ENCODE data around the gene CBLB.

DNA sequence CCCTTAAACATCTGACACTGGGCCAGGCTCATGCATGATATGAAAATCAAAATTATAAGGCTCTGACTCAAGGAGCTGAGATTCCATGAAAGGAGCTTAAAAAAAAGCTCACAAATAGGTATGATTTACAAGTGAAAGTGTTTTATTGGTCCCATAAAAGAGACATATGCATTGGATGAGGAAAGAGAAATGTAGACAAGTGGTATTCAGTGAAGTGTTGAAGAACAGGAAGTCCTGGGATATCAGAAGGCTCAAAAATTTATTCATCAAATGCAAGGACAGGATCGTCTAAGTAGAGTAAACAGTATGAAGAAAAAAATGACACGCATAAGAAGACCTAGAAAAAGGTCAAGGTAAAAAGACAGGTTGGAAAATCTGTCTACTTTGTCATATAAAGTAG lies 188.9 kb downstream of the CBLB start:
- TF ChIP-seq POLR2A (IDR thresholded peaks at IDR 0.05): no peak
- TF ChIP-seq, protein P1, sequence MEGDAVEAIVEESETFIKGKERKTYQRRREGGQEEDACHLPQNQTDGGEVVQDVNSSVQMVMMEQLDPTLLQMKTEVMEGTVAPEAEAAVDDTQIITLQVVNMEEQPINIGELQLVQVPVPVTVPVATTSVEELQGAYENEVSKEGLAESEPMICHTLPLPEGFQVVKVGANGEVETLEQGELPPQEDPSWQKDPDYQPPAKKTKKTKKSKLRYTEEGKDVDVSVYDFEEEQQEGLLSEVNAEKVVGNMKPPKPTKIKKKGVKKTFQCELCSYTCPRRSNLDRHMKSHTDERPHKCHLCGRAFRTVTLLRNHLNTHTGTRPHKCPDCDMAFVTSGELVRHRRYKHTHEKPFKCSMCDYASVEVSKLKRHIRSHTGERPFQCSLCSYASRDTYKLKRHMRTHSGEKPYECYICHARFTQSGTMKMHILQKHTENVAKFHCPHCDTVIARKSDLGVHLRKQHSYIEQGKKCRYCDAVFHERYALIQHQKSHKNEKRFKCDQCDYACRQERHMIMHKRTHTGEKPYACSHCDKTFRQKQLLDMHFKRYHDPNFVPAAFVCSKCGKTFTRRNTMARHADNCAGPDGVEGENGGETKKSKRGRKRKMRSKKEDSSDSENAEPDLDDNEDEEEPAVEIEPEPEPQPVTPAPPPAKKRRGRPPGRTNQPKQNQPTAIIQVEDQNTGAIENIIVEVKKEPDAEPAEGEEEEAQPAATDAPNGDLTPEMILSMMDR (IDR thresholded peaks at IDR 0.05): no peak

Measured in adrenal gland (tissue), 5 donors.